Measurements from ENCODE around the gene SSTR5.

DNA sequence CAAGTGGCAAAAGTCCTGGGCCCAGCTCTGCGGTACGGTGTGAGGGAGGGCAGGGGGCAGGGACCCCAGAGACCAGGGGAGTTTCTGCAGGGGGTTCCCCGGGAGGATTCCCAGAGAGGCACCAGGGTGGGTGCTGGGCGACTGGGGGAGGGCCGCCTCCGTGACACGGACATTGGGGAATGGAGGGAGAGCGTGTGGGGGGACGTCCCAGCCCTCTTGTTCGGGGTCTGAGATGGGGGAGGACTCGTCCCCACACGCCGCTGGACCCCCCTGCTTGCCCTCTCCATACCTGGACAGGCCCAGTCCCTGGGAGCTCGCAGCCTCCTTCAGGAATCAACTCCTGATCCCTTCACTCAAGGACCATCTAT, 49.8 kb downstream of the SSTR5 start:
- TF ChIP-seq EP300 (IDR thresholded peaks at IDR 0.05) (no peak), POLR2A (IDR thresholded peaks at IDR 0.05) (no peak)
- TF ChIP-seq, protein P1, sequence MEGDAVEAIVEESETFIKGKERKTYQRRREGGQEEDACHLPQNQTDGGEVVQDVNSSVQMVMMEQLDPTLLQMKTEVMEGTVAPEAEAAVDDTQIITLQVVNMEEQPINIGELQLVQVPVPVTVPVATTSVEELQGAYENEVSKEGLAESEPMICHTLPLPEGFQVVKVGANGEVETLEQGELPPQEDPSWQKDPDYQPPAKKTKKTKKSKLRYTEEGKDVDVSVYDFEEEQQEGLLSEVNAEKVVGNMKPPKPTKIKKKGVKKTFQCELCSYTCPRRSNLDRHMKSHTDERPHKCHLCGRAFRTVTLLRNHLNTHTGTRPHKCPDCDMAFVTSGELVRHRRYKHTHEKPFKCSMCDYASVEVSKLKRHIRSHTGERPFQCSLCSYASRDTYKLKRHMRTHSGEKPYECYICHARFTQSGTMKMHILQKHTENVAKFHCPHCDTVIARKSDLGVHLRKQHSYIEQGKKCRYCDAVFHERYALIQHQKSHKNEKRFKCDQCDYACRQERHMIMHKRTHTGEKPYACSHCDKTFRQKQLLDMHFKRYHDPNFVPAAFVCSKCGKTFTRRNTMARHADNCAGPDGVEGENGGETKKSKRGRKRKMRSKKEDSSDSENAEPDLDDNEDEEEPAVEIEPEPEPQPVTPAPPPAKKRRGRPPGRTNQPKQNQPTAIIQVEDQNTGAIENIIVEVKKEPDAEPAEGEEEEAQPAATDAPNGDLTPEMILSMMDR (IDR thresholded peaks at IDR 0.05), result no peak
